ENCODE measurements around the gene TMC3. TPM values are rescaled to one million over a fixed set of nuclear protein-coding genes. Genes with fewer than 3 reads are reported as not detected.

The TMC3 gene
- total RNA-seq, 2 experiments from 2014 or later = not detected

GRCh38 chr15:81312790-81313543 is 61.0 kb downstream of the TMC3 start:
- H3K4me1 ChIP-seq (ENCODE audit: insufficient read depth, low read length, poor library complexity, severe bottlenecking) = peaks cover 62% of the 10 kb centered on the region
- no peak for TF ChIP-seq EZH2phosphoT487 (IDR thresholded peaks at IDR 0.05; ENCODE audit: borderline replicate concordance, low read depth, low read length)
- TF ChIP-seq, protein P1, sequence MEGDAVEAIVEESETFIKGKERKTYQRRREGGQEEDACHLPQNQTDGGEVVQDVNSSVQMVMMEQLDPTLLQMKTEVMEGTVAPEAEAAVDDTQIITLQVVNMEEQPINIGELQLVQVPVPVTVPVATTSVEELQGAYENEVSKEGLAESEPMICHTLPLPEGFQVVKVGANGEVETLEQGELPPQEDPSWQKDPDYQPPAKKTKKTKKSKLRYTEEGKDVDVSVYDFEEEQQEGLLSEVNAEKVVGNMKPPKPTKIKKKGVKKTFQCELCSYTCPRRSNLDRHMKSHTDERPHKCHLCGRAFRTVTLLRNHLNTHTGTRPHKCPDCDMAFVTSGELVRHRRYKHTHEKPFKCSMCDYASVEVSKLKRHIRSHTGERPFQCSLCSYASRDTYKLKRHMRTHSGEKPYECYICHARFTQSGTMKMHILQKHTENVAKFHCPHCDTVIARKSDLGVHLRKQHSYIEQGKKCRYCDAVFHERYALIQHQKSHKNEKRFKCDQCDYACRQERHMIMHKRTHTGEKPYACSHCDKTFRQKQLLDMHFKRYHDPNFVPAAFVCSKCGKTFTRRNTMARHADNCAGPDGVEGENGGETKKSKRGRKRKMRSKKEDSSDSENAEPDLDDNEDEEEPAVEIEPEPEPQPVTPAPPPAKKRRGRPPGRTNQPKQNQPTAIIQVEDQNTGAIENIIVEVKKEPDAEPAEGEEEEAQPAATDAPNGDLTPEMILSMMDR (conservative IDR thresholded peaks at IDR 0.05; ENCODE audit: low read length) = no peak
- no peaks in the 10 kb centered on the region for H3K9me2 ChIP-seq (ENCODE audit: insufficient read depth, low read length)
- DNase-seq (ENCODE audit: low spot score) = no peak
- POLR2A ChIA-PET = interaction anchor here (1.0 kb wide), 1 partner anchor 14 kb away, joined by 3 read pairs; no protein-coding TSS in a partner anchor
- BruUV-seq (replicated peaks) = no TSS peak
- CTCF ChIA-PET (ENCODE audit: unreplicated experiment) = interaction anchor here (1.0 kb wide), 1 partner anchor 14 kb away, joined by 3 read pairs; no protein-coding TSS in a partner anchor
- H3K9me3 ChIP-seq (ENCODE audit: low read length) = no peaks in the 10 kb centered on the region
- no peaks in the 10 kb centered on the region for H3K79me2 ChIP-seq (ENCODE audit: insufficient read depth, low read depth, low read length)
- H3K27ac ChIP-seq (ENCODE audit: low read depth, low read length, poor library complexity, severe bottlenecking) = no peak overlapping the region
- peaks cover 6% of the 10 kb centered on the region; the same call in 1 of the 2 replicates for H4K20me1 ChIP-seq (ENCODE audit: insufficient read depth, low read length)
- H3K4me3 ChIP-seq (ENCODE audit: low read depth, low read length, poor library complexity, severe bottlenecking) = no peak overlapping the region
- intact Hi-C loops (cut with micrococcal nuclease; ENCODE audit: unreplicated experiment) = no loop called here
- H3K36me3 ChIP-seq (ENCODE audit: insufficient read depth, low read length) = peaks cover 72% of the 10 kb centered on the region
- no peak overlapping the region for H2AFZ ChIP-seq (ENCODE audit: low read length)
- peak overlapping the region; percentile 34; the same call in 1 of the 2 replicates for H3K4me2 ChIP-seq (ENCODE audit: low read length)

DNA sequence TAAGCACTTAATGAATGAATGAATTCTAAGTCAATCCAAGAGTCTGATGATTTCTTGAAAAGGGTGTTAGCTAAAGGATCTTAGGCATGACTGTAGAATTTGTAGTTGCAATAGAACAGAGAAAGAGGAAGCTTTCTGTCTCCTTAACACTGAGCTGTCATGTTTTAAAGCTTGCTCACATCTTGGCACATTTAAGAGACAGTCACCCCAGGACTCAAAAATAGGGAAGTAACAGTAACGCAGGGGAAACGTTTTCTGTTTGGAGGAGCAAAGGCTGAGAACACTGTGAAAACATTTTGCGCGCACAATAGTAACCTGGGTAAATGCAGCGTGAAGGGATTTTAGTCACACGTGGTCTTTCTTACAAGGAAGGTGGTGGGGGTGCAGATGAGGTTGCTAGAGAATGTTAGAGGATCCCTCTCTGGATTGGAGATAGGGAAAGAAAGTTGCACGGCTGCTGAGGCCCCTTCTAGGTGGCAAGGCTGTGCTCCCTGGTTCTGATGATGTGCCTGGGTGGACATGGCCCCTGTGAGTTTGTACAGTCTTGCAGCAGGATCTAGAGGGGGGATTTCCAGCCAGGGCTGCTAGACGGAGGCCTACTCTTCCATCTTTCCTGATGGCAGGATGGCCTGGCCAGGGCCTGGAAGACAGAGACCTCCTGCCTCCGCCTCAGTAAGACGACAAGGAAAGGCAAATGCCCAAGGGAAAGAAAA is 62.1 kb downstream of the TMC3 start:
- DNase-seq (ENCODE audit: low spot score) = peak; percentile 60
- CTCF ChIA-PET (ENCODE audit: unreplicated experiment) = interaction anchor here (0.9 to 1.4 kb wide), 2 partner anchors 13 to 18 kb away, joined by 3 to 4 read pairs; no protein-coding TSS in a partner anchor

More for the DNA sequence above, 62.1 kb downstream of the TMC3 start:
- Histone ChIP-seq H3K36me3 (ENCODE audit: insufficient read depth, low read length) (peaks cover 82% of the 10 kb centered on the region), H3K9me2 (ENCODE audit: insufficient read depth, low read length) (no peaks in the 10 kb centered on the region), H4K20me1 (ENCODE audit: insufficient read depth, low read length) (peaks cover 6% of the 10 kb centered on the region; the same call in 1 of the 2 replicates), H3K4me2 (ENCODE audit: low read length) (peak overlapping the region; percentile 34), H3K79me2 (ENCODE audit: insufficient read depth, low read depth, low read length) (no peaks in the 10 kb centered on the region), H3K4me3 (ENCODE audit: low read depth, low read length, poor library complexity, severe bottlenecking) (no peak overlapping the region), H3K9me3 (ENCODE audit: low read length) (no peaks in the 10 kb centered on the region), H2AFZ (ENCODE audit: low read length) (no peak overlapping the region), H3K27ac (ENCODE audit: low read depth, low read length, poor library complexity, severe bottlenecking) (peak overlapping the region; percentile 41), H3K4me1 (ENCODE audit: insufficient read depth, low read length, poor library complexity, severe bottlenecking) (peaks cover 52% of the 10 kb centered on the region)
- POLR2A ChIA-PET = interaction anchor here (0.8 to 2.3 kb wide), 6 partner anchors 10 to 20 kb away, joined by 3 to 12 read pairs (median 4); partner anchors contain the start of gene STARD5
- BruUV-seq (replicated peaks) = TSS peak; percentile 16
- intact Hi-C loops (cut with micrococcal nuclease; ENCODE audit: unreplicated experiment) = no loop called here
- TF ChIP-seq, protein P1 (conservative IDR thresholded peaks at IDR 0.05; ENCODE audit: low read length) = no peak
- TF ChIP-seq EZH2phosphoT487 (IDR thresholded peaks at IDR 0.05; ENCODE audit: borderline replicate concordance, low read depth, low read length) = no peak
